Activated CD8-positive, alpha-beta T cell treated with anti-CD3 and anti-CD28 coated beads for 36 hours (primary cell): ENCODE results near the gene POMT2. TPM values are rescaled to one million over a fixed set of nuclear protein-coding genes. Genes with fewer than 3 reads are reported as not detected.
A peak's percentile ranks its signal among the peaks of the same experiment; 100 is the strongest.

Experiments used
- ATAC-seq: fragments of 200-7000 bp; cut with Tn5 transposase; one replicate; pipeline ENCODE4 v1.10.0; 2021; ENCODE audit warnings: mild to moderate bottlenecking, moderate library complexity
- CTCF ChIA-PET: fragments of 350-600 bp; sonication (Branson Sonifier 250); formaldehyde crosslinking; loops from one replicate; lab custom pipeline; 2021; ENCODE audit warnings: antibody characterized with exemption; lab: Charles Lee
- POLR2A ChIA-PET: fragments of 350-600 bp; sonication (Branson Sonifier 250); formaldehyde crosslinking; loops from one replicate; lab custom pipeline; 2021; ENCODE audit warnings: antibody characterized with exemption; lab: Charles Lee
- DNase-seq: peaks from one replicate; pipeline ENCODE4 v3.0.0-alpha.2; 2020
- H3K27ac Mint-ChIP-seq: one replicate; pipeline ENCODE4 v1.8.0; 2021; ENCODE audit warnings: mild to moderate bottlenecking, mixed read lengths
- H3K27me3 Mint-ChIP-seq: one replicate; pipeline ENCODE4 v1.8.0; 2021; ENCODE audit warnings: mixed read lengths
- H3K36me3 Mint-ChIP-seq: one replicate; pipeline ENCODE4 v1.8.0; 2021; ENCODE audit warnings: low read depth, mixed read lengths
- H3K4me1 Mint-ChIP-seq: one replicate; pipeline ENCODE4 v1.8.0; 2021; ENCODE audit warnings: low read depth, mixed read lengths
- H3K4me3 Mint-ChIP-seq: one replicate; pipeline ENCODE4 v1.8.0; 2021; ENCODE audit warnings: mild to moderate bottlenecking, moderate library complexity, mixed read lengths
- H3K9me3 Mint-ChIP-seq: one replicate; pipeline ENCODE4 v1.8.0; 2021; ENCODE audit warnings: mixed read lengths
- intact Hi-C: fragments of 100-400 bp; cut with micrococcal nuclease; formaldehyde crosslinking; loops from one replicate; pipeline ENCODE4 v1.10.0; 2022
- total RNA-seq, 2 experiments: library from RNA; stranded (reverse); gene quantifications; one replicate each; pipeline ENCODE4 v1.2.3, GENCODE V29; 2021
- TF ChIP-seq, protein P1 (sequence below): fragments of 200-600 bp; IDR thresholded peaks from one replicate; pipeline ENCODE4 v1.8.0; 2022; ENCODE audit warnings: antibody characterized with exemption, mild to moderate bottlenecking

Gene POMT2
- total RNA-seq, 2 experiments from 2014 or later = 14.2 to 15.3 TPM

DNA sequence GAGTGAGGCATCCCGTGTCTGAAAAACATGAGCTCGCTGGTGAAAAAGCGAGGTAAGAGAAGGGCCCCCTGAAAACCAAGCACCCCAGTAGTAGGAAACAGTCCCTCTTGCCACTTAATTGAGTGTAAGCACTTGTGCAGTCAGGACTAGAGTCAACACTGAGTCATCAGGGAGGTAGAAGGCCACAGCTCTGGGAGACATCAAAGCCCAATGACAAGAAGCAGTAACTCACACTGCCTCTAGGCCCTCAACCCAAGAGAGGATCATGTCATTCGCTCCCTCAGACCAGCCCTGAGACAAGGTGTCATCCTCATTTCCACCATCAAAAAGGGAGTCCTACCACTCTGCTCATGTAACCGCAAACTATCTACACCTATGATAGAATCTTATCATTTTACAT lies 17.8 kb downstream of the POMT2 start:
- intact Hi-C loops = no loop called here
- CTCF ChIA-PET = interaction anchor here (0.9 to 7.7 kb wide), 3 partner anchors 12 to 179 kb away, joined by 3 to 151 read pairs (median 4); no protein-coding TSS in a partner anchor
- peaks cover 17% of the 10 kb centered on the region for H3K4me1 Mint-ChIP-seq
- peak; percentile 65 for DNase-seq
- H3K36me3 Mint-ChIP-seq = peaks cover 3% of the 10 kb centered on the region
- TF ChIP-seq, protein P1, sequence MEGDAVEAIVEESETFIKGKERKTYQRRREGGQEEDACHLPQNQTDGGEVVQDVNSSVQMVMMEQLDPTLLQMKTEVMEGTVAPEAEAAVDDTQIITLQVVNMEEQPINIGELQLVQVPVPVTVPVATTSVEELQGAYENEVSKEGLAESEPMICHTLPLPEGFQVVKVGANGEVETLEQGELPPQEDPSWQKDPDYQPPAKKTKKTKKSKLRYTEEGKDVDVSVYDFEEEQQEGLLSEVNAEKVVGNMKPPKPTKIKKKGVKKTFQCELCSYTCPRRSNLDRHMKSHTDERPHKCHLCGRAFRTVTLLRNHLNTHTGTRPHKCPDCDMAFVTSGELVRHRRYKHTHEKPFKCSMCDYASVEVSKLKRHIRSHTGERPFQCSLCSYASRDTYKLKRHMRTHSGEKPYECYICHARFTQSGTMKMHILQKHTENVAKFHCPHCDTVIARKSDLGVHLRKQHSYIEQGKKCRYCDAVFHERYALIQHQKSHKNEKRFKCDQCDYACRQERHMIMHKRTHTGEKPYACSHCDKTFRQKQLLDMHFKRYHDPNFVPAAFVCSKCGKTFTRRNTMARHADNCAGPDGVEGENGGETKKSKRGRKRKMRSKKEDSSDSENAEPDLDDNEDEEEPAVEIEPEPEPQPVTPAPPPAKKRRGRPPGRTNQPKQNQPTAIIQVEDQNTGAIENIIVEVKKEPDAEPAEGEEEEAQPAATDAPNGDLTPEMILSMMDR = peak; percentile 23
- H3K27ac Mint-ChIP-seq = peak overlapping the region; percentile 63
- no peaks in the 10 kb centered on the region for H3K9me3 Mint-ChIP-seq
- H3K4me3 Mint-ChIP-seq = no peak overlapping the region
- POLR2A ChIA-PET = interaction anchor here (0.8 kb wide), 1 partner anchor 18 kb away, joined by 4 read pairs; no protein-coding TSS in a partner anchor
- no peaks in the 10 kb centered on the region for H3K27me3 Mint-ChIP-seq
- peak; percentile 96 for ATAC-seq

GRCh38 chr14:77301103-77301502 lies 19.6 kb downstream of the POMT2 start:
- Mint-ChIP-seq H3K9me3 (no peaks in the 10 kb centered on the region), H3K27ac (no peak overlapping the region), H3K4me3 (no peak overlapping the region), H3K36me3 (peaks cover 3% of the 10 kb centered on the region), H3K27me3 (no peaks in the 10 kb centered on the region), H3K4me1 (peaks cover 14% of the 10 kb centered on the region)
- intact Hi-C loops = no loop called here
- TF ChIP-seq, protein P1 = peak; percentile 74
- peak; percentile 78 for DNase-seq
- CTCF ChIA-PET = interaction anchor here (0.6 to 7.7 kb wide), 12 partner anchors 8 to 263 kb away, joined by 3 to 151 read pairs (median 4); partner anchors contain the start of genes GSTZ1, POMT2 and SAMD15
- no peak for ATAC-seq
- POLR2A ChIA-PET = no interaction called here

GRCh38 chr14:77299771-77300170 lies 20.9 kb downstream of the POMT2 start:
- H3K27me3 Mint-ChIP-seq = no peaks in the 10 kb centered on the region
- intact Hi-C loops = no loop called here
- ChIA-PET POLR2A (no interaction called here), CTCF (interaction anchor here (1.4 kb wide), 1 partner anchor 24 kb away, joined by 3 read pairs; no protein-coding TSS in a partner anchor)
- peaks cover 14% of the 10 kb centered on the region for H3K4me1 Mint-ChIP-seq
- TF ChIP-seq, protein P1 = no peak
- no peak overlapping the region for H3K27ac Mint-ChIP-seq
- DNase-seq (no peak), ATAC-seq (no peak)
- no peak overlapping the region for H3K4me3 Mint-ChIP-seq
- no peaks in the 10 kb centered on the region for H3K9me3 Mint-ChIP-seq
- peaks cover 3% of the 10 kb centered on the region for H3K36me3 Mint-ChIP-seq

DNA sequence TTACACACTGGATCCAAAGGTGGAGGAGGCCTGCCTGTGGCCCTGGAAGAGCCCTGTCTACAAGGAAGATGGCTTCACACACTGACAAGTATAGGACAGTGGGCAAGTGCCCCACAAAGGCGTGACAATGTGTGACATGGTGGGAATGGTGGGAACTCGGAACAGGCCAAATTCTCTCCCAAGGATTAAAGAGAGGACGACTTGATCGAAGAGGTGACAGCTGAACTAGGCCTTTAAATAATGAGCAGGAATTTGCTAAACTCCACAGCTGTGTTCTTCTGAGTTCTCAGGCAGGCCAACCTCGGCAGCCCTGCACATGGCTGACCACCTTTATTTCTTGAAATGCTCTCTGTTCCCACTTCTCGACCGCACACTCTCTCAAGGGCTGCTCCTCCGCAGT lies 23.8 kb downstream of the POMT2 start:
- intact Hi-C loops = no loop called here
- ATAC-seq (no peak), DNase-seq (no peak)
- H3K27me3 Mint-ChIP-seq = no peaks in the 10 kb centered on the region
- H3K9me3 Mint-ChIP-seq = no peaks in the 10 kb centered on the region
- no peak overlapping the region for H3K27ac Mint-ChIP-seq
- ChIA-PET POLR2A (no interaction called here), CTCF (interaction anchor here (3.3 kb wide), 1 partner anchor 19 kb away, joined by 21 read pairs; no protein-coding TSS in a partner anchor)
- H3K4me3 Mint-ChIP-seq = no peak overlapping the region
- no peaks in the 10 kb centered on the region for H3K36me3 Mint-ChIP-seq
- H3K4me1 Mint-ChIP-seq = no peaks in the 10 kb centered on the region
- TF ChIP-seq, protein P1 = no peak

DNA sequence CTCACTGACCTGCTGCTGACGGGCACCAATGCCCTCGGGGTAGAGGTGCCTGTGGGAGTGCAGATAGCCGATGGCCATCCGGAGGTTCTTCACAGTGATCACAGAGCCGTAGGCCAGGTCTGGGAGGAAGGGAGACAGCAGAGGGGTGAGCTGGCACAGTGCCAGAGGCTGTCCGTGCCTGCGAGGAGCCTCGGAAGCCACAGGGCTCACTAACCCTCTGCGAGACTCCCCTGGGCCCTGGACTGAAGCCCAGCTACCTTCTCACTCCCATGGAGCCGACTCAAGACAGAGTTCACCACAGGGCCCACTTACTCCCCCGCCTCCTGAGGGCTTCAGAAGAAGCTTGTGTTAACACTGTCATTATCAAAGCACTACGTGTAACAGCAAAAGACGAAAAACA lies 24.5 kb downstream of the POMT2 start:
- ChIA-PET CTCF (interaction anchor here (3.3 kb wide), 1 partner anchor 20 kb away, joined by 21 read pairs; no protein-coding TSS in a partner anchor), POLR2A (no interaction called here)
- ATAC-seq (no peak), DNase-seq (no peak)
- Mint-ChIP-seq H3K9me3 (no peaks in the 10 kb centered on the region), H3K36me3 (no peaks in the 10 kb centered on the region), H3K27ac (no peak overlapping the region), H3K27me3 (no peaks in the 10 kb centered on the region), H3K4me1 (no peaks in the 10 kb centered on the region), H3K4me3 (no peak overlapping the region)
- intact Hi-C loops = no loop called here
- TF ChIP-seq, protein P1 = no peak
